HG02642 (cell line): ENCODE data around the gene SLC7A11.

Experiments used
- ATAC-seq: cut with Tn5 transposase; IDR thresholded peaks from one replicate; pipeline ENCODE4 v1.9.1; 2021; ENCODE audit warnings: mild to moderate bottlenecking; ENCODE audit not compliant: unreplicated experiment, poor library complexity

The SLC7A11 gene

DNA sequence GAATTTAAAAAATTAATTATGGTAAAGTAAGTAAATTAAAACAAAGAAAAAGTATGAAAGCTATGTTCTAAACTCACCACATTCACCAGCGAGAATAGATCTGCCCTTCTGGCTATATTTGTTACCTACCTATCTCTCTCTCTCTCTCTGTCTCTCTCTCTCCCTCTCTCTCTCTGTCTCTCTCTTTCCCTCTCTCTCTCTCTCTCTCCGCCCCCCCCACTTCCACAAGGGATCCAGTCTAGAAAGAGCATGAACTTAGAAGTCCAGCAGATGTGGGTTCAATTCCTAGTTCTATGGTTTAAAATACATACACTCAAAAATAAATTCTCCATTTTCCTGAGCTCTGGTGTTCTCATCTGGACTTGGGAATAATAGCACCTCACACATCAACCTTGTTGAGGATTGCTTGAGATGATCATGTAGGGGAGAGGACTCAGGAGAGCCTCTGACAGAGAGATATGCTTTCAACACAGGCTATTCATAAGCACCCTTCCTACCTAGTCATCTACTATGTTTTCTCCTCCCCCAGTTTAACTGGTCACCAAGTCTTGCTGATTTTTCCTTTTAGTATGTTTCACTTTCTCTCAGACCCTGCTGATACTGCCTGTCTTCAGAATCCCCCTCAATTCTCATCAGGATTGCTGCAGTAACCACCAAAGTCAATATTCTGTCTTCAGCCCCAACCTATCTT is 64.7 kb downstream of the SLC7A11 start:
- ATAC-seq = peak; percentile 67

GRCh38 chr4:138174981-138175794 is 67.0 kb downstream of the SLC7A11 start:
- ATAC-seq = no peak

GRCh38 chr4:138164208-138164607 is 77.9 kb downstream of the SLC7A11 start:
- no peak for ATAC-seq

DNA sequence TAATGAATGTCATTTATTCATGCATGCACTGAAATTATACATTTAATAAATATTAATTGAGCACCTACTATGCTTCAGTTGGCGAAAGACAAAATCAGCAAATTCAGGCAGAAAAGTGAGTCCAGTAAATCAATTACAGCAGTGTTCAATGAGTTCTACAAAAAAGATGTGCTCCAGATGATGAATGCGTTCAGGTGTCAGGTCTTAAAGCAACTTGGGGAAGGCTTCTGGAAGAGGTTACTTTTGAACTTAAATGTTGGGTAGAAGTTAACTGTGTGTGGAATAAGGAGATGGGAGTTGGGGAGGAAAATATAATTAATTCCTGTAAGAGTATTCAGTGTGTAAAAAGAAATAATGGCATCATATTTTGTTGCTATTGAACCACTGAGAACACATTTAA is 79.0 kb downstream of the SLC7A11 start:
- no peak for ATAC-seq

DNA sequence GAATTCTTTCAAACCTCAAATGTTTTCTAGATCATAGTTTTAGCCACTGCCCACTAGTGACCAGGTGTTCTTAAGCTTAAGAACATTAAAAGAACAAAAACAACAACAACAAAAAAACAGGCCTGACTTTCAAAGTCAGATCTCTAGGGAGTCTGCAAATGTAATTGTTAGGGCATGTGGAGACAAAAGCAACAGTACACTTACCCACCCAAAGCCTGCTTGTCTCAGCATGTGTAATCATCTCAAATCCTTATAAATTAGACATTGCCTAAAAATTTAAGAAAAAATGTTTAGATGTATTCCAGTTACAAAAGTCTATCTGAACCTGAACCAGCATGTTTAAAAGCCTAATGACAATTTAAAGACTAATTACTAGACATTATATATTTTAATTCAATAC is 79.9 kb downstream of the SLC7A11 start:
- no peak for ATAC-seq

GRCh38 chr4:138161351-138161750 is 80.8 kb downstream of the SLC7A11 start:
- no peak for ATAC-seq

DNA sequence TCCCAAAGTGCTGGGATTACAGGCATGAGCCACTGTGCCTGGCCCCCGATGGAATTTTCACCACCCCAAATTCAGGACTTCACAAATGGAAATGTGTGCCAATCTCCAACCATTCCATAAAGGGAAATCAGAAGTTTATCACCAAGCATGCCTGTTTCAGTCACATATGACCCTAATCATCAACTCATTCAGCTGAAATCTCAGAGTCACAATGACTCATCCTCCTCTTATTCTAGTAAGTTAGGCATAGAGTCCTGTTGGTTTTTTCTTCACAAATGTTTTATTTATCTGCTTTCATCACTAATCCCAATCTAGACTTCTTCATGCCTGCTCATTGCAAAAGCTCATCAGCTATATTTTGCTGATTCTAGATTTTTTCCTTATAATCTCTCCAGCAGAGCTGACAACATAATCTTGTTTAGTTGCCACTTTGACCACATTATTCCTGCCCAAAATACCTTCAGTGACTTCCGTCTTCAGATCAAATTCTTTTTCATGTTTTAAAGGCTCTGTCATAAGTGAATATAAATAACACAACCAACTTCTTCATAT is 83.3 kb downstream of the SLC7A11 start:
- no peak for ATAC-seq

GRCh38 chr4:138140879-138141278 is 101.3 kb downstream of the SLC7A11 start:
- no peak for ATAC-seq

DNA sequence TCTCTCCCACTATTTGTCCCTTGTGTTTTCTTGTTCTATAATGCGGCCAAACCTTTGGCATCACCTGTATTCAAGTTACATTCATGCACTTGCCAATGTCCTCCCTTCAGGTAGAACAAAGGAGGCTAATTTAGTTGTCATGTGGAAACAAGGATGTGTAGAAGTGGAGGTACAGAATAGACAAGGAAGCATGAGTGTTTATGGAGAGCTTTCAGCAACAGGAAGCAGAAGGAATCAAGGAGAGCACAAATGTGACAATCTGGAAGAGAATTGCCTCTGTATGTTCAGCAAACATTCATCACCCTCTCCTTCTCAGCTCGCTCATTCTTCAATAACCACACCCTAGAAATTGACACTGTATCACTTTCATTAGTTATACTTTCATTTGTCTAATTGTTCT is 103.4 kb downstream of the SLC7A11 start:
- no peak for ATAC-seq

- no peak for ATAC-seq
These were observed 106.5 kb downstream of the SLC7A11 start for GRCh38 chr4:138135610-138136009.

- no peak for ATAC-seq
These were observed 123.9 kb downstream of the SLC7A11 start for GRCh38 chr4:138118270-138118669.

DNA sequence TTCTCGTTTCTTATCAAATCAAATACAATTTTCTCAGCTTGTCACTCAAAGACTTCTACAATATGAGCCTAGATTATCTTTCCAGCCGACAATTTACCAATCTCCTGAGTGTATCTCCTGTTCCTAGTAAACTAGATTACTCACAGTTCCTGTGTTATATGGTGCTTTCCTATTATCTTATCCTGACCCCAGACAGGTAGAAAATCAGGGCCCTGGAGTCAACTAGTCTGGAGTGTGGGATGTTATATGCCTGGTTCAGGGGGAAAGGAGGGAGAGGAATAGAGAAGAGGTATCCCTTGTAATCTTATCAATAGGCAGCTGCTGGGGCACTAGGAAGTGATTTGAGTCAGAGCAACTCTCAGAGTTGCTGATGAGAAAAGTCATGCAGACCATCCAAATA is 127.1 kb downstream of the SLC7A11 start:
- ATAC-seq = no peak

DNA sequence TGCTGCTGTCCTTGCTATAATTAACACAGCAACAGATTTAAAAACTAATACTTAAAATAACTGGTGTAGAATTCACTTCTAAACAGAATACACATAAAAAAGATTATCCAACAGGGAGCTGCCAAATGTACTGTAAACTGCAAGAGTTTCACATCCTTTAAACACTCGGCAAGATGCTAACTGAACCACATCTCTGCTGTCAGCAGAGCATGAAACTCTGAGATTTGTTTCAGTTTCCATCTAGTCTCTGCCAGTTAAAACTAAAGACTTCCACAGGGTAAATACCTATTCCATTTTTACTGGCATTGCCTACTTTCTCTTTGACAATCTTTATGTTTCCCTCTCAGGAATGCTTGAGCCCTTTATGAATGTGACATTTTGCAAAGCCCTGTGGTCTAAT is 127.7 kb downstream of the SLC7A11 start:
- ATAC-seq = peak; percentile 99
